ENCODE data around the gene CRYBB2. TPM values are rescaled to one million over a fixed set of nuclear protein-coding genes. Genes with fewer than 3 reads are reported as not detected.
"Not testable (repeated sequence)": the region's sequence is repeated elsewhere in the genome, so short reads cannot be mapped to it uniquely, and the experiment has no call there.

Gene CRYBB2
- total RNA-seq, 2 experiments from 2014 or later = 0.45 TPM; not detected in 1

DNA sequence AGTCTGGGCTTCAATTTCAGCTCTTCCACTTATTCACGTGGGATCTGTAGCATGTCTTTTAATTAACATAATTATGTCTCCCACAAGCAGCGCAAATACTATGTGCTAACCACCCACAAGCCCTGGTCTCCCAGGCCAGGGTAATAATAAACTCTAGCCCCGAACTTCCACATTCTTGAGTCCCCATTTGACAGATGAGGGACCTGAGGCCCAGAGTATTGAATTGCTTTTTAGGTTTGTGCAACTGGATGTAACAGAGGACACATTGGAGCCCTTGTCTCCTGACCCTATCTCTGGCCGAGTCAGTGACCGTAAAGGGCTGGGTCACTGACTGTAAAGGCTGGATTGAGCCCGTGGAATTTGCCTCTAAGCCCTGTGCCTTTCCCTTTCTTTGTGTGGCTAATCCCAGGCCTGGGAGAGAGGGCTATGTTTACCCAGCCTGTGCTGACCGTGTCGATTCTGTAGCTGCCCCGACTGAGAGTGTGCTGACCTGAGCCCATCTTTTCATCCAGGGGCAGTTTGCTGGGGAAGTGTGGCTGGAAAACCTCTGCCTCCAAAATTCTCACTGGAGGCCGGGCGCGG lies 3.9 kb downstream of the CRYBB2 start:
- Mint-ChIP-seq H3K27ac (no peak overlapping the region), H3K9me3 (no peaks in the 10 kb centered on the region), H3K36me3 (ENCODE audit: low read depth) (no peaks in the 10 kb centered on the region), H3K27me3 (peaks cover 7% of the 10 kb centered on the region), H3K4me3 (no peak overlapping the region), H3K4me1 (no peaks in the 10 kb centered on the region)
- DNase-seq = no peak
- POLR2A ChIA-PET = no interaction called here
- CTCF ChIA-PET = interaction anchor here (1.5 to 1.7 kb wide), 2 partner anchors 11 kb away, joined by 3 read pairs; no protein-coding TSS in a partner anchor

- ChIA-PET CTCF (no interaction called here), POLR2A (no interaction called here)
- no peaks in the 10 kb centered on the region for H3K9me3 Mint-ChIP-seq
- H3K4me1 Mint-ChIP-seq = no peaks in the 10 kb centered on the region
- peaks cover 9% of the 10 kb centered on the region for H3K27me3 Mint-ChIP-seq
- H3K36me3 Mint-ChIP-seq (ENCODE audit: low read depth) = no peaks in the 10 kb centered on the region
- no peak overlapping the region for H3K27ac Mint-ChIP-seq
- DNase-seq = no peak
- no peak overlapping the region for H3K4me3 Mint-ChIP-seq
These were observed 9.4 kb downstream of the CRYBB2 start for GRCh38 chr22:25228822-25229221.

GRCh38 chr22:25230760-25231159 lies 11.3 kb downstream of the CRYBB2 start:
- peaks cover 22% of the 10 kb centered on the region for H3K27me3 Mint-ChIP-seq

GRCh38 chr22:25232301-25232700 lies 12.9 kb downstream of the CRYBB2 start:
- Mint-ChIP-seq H3K4me1 (peaks cover 4% of the 10 kb centered on the region), H3K27me3 (peaks cover 26% of the 10 kb centered on the region), H3K36me3 (ENCODE audit: low read depth) (no peaks in the 10 kb centered on the region), H3K27ac (no peak overlapping the region), H3K9me3 (no peaks in the 10 kb centered on the region), H3K4me3 (no peak overlapping the region)
- ChIA-PET POLR2A (no interaction called here), CTCF (interaction anchor here (0.6 kb wide), 1 partner anchor 42 kb away, joined by 3 read pairs; no protein-coding TSS in a partner anchor)
- no peak for DNase-seq

More at GRCh38 chr22:25230760-25231159, 11.3 kb downstream of the CRYBB2 start:
- CTCF ChIA-PET; H3K9me3 Mint-ChIP-seq; DNase-seq; H3K27ac Mint-ChIP-seq; H3K36me3 Mint-ChIP-seq (ENCODE audit: low read depth); POLR2A ChIA-PET; H3K4me3 Mint-ChIP-seq; H3K4me1 Mint-ChIP-seq: not testable (repeated sequence)

- H3K4me3 Mint-ChIP-seq; CTCF ChIA-PET; H3K27ac Mint-ChIP-seq; POLR2A ChIA-PET; H3K9me3 Mint-ChIP-seq; H3K36me3 Mint-ChIP-seq (ENCODE audit: low read depth); DNase-seq; H3K4me1 Mint-ChIP-seq: not testable (repeated sequence)
- peaks cover 31% of the 10 kb centered on the region for H3K27me3 Mint-ChIP-seq
These were observed 14.3 kb downstream of the CRYBB2 start for GRCh38 chr22:25233706-25234105.

GRCh38 chr22:25235547-25236290 lies 16.3 kb downstream of the CRYBB2 start:
- POLR2A ChIA-PET = no interaction called here
- peaks cover 34% of the 10 kb centered on the region for H3K27me3 Mint-ChIP-seq
- H3K9me3 Mint-ChIP-seq = no peaks in the 10 kb centered on the region
- H3K4me1 Mint-ChIP-seq = peaks cover 4% of the 10 kb centered on the region
- H3K27ac Mint-ChIP-seq = no peak overlapping the region
- H3K36me3 Mint-ChIP-seq (ENCODE audit: low read depth) = no peaks in the 10 kb centered on the region
- CTCF ChIA-PET = no interaction called here
- H3K4me3 Mint-ChIP-seq = no peak overlapping the region
- DNase-seq = peak; percentile 80

GRCh38 chr22:25236417-25236816 lies 17.0 kb downstream of the CRYBB2 start:
- peaks cover 39% of the 10 kb centered on the region for H3K27me3 Mint-ChIP-seq
- no peaks in the 10 kb centered on the region for H3K36me3 Mint-ChIP-seq (ENCODE audit: low read depth)
- ChIA-PET POLR2A (no interaction called here), CTCF (no interaction called here)
- DNase-seq = no peak
- no peak overlapping the region for H3K27ac Mint-ChIP-seq
- peaks cover 4% of the 10 kb centered on the region for H3K4me1 Mint-ChIP-seq
- no peaks in the 10 kb centered on the region for H3K9me3 Mint-ChIP-seq
- H3K4me3 Mint-ChIP-seq = no peak overlapping the region

DNA sequence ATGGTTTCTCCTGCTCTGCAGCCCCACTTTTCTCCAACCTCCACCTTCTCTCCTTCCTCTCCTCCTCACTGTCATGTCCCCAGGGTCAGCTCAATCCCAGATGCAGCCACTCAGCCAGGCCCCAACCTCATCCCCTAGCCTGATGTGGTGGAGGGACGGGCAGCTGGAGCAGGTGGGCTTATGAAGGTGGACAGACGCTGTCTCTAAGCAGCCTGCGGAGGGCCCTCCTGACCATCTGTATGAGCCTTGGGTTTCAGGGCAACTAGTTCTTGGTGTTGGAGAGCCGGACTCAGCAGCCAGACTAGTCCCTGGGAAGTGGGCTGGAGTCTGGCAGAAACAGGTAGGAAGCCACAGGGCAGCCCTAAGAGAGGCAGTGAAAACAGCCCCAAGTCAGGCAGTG lies 18.1 kb downstream of the CRYBB2 start:
- CTCF ChIA-PET = no interaction called here
- H3K27ac Mint-ChIP-seq = no peak overlapping the region
- peaks cover 4% of the 10 kb centered on the region for H3K4me1 Mint-ChIP-seq
- peaks cover 38% of the 10 kb centered on the region for H3K27me3 Mint-ChIP-seq
- H3K4me3 Mint-ChIP-seq = no peak overlapping the region
- no peaks in the 10 kb centered on the region for H3K36me3 Mint-ChIP-seq (ENCODE audit: low read depth)
- POLR2A ChIA-PET = no interaction called here
- DNase-seq = no peak
- no peaks in the 10 kb centered on the region for H3K9me3 Mint-ChIP-seq

GRCh38 chr22:25238058-25238457 lies 18.6 kb downstream of the CRYBB2 start:
- H3K27ac Mint-ChIP-seq; POLR2A ChIA-PET; DNase-seq; CTCF ChIA-PET; H3K9me3 Mint-ChIP-seq; H3K4me1 Mint-ChIP-seq; H3K36me3 Mint-ChIP-seq (ENCODE audit: low read depth); H3K4me3 Mint-ChIP-seq: not testable (repeated sequence)
- peaks cover 37% of the 10 kb centered on the region for H3K27me3 Mint-ChIP-seq

DNA sequence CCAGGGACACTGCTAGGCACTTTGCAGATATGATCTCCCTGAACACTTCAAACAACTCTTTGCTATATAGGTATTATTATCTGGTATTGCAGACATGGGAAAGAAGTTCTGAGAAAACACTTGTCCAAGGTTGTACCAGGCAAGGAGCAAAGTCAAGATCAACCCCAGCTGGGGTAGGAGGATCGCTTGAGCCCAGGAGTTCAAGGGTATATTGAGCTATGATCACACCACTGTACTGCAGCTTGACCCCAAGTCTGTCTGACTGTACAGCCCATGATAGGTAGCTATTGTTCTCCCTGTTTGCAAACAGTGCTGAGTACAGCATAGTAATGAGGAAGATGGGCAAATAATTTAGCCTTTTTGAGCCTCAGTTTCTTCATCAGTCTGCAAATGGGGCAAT lies 35.7 kb downstream of the CRYBB2 start:
- POLR2A ChIA-PET, H3K4me3 Mint-ChIP-seq: not testable (repeated sequence)

GRCh38 chr22:25267567-25267966 lies 48.1 kb downstream of the CRYBB2 start:
- H3K36me3 Mint-ChIP-seq (ENCODE audit: low read depth); H3K4me1 Mint-ChIP-seq; CTCF ChIA-PET; H3K27me3 Mint-ChIP-seq; H3K27ac Mint-ChIP-seq; DNase-seq; H3K4me3 Mint-ChIP-seq; POLR2A ChIA-PET: not testable (repeated sequence)
- H3K9me3 Mint-ChIP-seq = peaks cover 14% of the 10 kb centered on the region

More for the DNA sequence above, 35.7 kb downstream of the CRYBB2 start:
- CTCF ChIA-PET; H3K27ac Mint-ChIP-seq; H3K27me3 Mint-ChIP-seq; DNase-seq; H3K36me3 Mint-ChIP-seq (ENCODE audit: low read depth); H3K4me1 Mint-ChIP-seq; H3K9me3 Mint-ChIP-seq: not testable (repeated sequence)

GRCh38 chr22:25268902-25269301 lies 49.5 kb downstream of the CRYBB2 start:
- H3K4me1 Mint-ChIP-seq = not testable (repeated sequence)

DNA sequence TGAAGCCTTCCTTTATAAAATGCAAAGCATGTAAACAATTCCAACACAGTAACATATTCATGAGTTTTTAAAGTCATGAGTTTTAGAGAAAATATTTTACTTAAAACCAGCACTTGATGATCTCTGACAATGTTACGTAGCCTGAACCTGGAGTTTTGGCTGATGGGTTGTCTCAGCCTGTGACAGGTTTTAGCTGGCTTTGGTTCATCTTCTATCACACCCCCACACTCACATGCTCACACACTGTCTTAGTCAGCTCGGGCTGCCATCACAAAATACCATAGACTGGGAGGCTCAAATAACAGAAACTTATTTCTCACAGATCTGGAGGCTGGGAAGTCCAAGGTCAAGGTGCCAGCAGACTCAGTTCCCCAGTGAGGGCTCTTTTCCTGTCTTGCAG lies 50.6 kb downstream of the CRYBB2 start:
- H3K4me3 Mint-ChIP-seq; CTCF ChIA-PET; POLR2A ChIA-PET; H3K4me1 Mint-ChIP-seq; H3K27ac Mint-ChIP-seq; DNase-seq; H3K36me3 Mint-ChIP-seq (ENCODE audit: low read depth): not testable (repeated sequence)
- peaks cover 14% of the 10 kb centered on the region for H3K9me3 Mint-ChIP-seq
- H3K27me3 Mint-ChIP-seq = peaks cover 21% of the 10 kb centered on the region

More at GRCh38 chr22:25268902-25269301, 49.5 kb downstream of the CRYBB2 start:
- CTCF ChIA-PET; POLR2A ChIA-PET; H3K27ac Mint-ChIP-seq; H3K36me3 Mint-ChIP-seq (ENCODE audit: low read depth); DNase-seq; H3K4me3 Mint-ChIP-seq: not testable (repeated sequence)
- Mint-ChIP-seq H3K27me3 (peaks cover 15% of the 10 kb centered on the region), H3K9me3 (peaks cover 14% of the 10 kb centered on the region)

DNA sequence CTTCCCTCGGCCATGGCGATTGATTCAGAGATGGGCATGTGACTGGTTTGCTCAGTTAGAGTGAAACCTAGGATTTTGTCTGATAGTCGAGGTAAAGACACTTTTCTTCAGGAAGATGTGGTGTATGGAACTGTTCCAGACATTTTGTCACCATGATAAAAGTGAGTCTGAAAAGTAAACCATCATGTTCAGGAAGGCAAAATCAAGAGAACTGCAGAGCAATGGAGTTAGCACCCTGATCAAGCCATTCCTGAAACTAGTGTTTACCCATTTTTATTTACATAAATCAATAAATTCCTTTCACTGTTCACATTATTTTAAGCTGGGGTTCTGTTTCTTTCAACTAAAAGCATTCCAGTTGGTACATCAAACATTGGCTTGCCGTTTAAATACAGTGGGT lies 53.8 kb downstream of the CRYBB2 start:
- POLR2A ChIA-PET; H3K27ac Mint-ChIP-seq; H3K36me3 Mint-ChIP-seq (ENCODE audit: low read depth); H3K4me1 Mint-ChIP-seq; CTCF ChIA-PET; DNase-seq; H3K4me3 Mint-ChIP-seq; H3K9me3 Mint-ChIP-seq: not testable (repeated sequence)
- H3K27me3 Mint-ChIP-seq = peaks cover 16% of the 10 kb centered on the region

All from activated CD4-positive, alpha-beta T cell treated with anti-CD3 and anti-CD28 coated beads, Interleukin-2, amount 10 ng/mL, durations not matched to agents 7 days and 5 days (primary cell).